Nephron (organoid): ENCODE measurements around the gene PLIN4.

ENCODE experiments used
- H3K27ac Mint-ChIP-seq, 3 experiments: 2 replicates each; pipeline ENCODE4 v1.8.0; 2020; ENCODE audit warnings: mixed read lengths in 3 of 3, mild to moderate bottlenecking in 2 of 3, moderate library complexity in 1 of 3
- H3K27me3 Mint-ChIP-seq: 2 replicates; pipeline ENCODE4 v1.8.0; 2021; ENCODE audit warnings: low read depth, mild to moderate bottlenecking, moderate library complexity, mixed read lengths
- H3K36me3 Mint-ChIP-seq: 2 replicates; pipeline ENCODE4 v1.8.0; 2020; ENCODE audit warnings: low read depth, mixed read lengths
- H3K4me1 Mint-ChIP-seq: 2 replicates; pipeline ENCODE4 v1.8.0; 2020; ENCODE audit warnings: mixed read lengths
- H3K4me3 Mint-ChIP-seq, 3 experiments: 2 replicates each; pipeline ENCODE4 v1.8.0; 2020; ENCODE audit warnings: mild to moderate bottlenecking in 3 of 3, mixed read lengths in 3 of 3, moderate library complexity in 2 of 3
- H3K9me3 Mint-ChIP-seq: 2 replicates; pipeline ENCODE4 v1.8.0; 2020; ENCODE audit warnings: mixed read lengths
- TF ChIP-seq, protein P1 (sequence below), 3 experiments: fragments of 200-600 bp; sonication (generic); IDR thresholded peaks; one replicate each; pipeline ENCODE4 v1.5.0; 2021; ENCODE audit warnings: antibody characterized with exemption in 3 of 3; ENCODE audit not compliant: unreplicated experiment in 3 of 3

PLIN4 gene

GRCh38 chr19:4493929-4494690 is 24.2 kb downstream of the PLIN4 start:
- Mint-ChIP-seq H3K36me3 (peaks cover 24% of the 10 kb centered on the region), H3K4me3 (no peak overlapping the region), H3K27me3 (no peaks in the 10 kb centered on the region), H3K4me1 (no peaks in the 10 kb centered on the region), H3K9me3 (no peaks in the 10 kb centered on the region), H3K27ac (no peak overlapping the region)
- TF ChIP-seq, protein P1, sequence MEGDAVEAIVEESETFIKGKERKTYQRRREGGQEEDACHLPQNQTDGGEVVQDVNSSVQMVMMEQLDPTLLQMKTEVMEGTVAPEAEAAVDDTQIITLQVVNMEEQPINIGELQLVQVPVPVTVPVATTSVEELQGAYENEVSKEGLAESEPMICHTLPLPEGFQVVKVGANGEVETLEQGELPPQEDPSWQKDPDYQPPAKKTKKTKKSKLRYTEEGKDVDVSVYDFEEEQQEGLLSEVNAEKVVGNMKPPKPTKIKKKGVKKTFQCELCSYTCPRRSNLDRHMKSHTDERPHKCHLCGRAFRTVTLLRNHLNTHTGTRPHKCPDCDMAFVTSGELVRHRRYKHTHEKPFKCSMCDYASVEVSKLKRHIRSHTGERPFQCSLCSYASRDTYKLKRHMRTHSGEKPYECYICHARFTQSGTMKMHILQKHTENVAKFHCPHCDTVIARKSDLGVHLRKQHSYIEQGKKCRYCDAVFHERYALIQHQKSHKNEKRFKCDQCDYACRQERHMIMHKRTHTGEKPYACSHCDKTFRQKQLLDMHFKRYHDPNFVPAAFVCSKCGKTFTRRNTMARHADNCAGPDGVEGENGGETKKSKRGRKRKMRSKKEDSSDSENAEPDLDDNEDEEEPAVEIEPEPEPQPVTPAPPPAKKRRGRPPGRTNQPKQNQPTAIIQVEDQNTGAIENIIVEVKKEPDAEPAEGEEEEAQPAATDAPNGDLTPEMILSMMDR (IDR thresholded peaks at IDR 0.05; ENCODE audit: unreplicated experiment in 3 of 3): no peak

DNA sequence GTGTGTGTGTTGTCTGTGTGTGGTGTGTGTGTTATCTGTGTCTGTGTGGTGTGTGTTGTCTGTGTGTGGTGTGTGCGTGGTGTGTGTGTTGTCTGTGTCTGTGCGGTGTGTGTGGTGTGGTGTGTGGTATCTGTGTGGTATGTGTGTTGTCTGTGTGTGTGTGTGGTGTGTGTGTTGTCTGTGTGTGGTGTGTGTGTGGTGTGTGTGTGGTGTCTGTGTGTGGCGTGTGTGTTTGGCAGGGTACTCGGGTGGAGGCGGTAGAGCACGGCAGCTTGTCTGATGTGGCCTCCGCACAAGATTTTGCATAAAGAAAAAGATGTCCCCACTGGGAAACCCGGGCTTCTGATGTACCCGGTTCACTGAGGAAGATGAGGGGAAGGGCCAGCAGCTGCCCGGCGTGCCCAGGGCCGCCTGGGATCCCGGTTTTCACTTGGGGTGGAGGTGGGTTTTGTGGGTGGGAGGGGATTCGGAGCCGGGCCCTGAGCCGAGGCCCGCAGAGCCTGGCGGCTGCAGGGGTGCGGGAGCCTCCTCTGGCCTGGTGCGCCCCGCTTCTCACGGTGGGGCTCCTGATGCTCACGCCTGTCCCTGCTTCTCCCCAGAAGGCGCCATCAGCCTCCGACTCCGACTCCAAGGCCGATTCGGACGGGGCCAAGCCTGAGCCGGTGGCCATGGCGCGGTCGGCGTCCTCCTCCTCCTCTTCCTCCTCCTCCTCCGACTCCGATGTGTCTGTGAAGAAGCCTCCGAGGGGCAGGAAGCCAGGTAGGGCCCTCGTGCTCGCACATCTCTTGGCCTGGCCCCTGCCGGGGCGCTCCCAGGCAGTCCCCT is 25.0 kb downstream of the PLIN4 start:
- Mint-ChIP-seq H3K4me3 (no peak overlapping the region), H3K27ac (no peak overlapping the region), H3K27me3 (no peaks in the 10 kb centered on the region), H3K9me3 (no peaks in the 10 kb centered on the region), H3K36me3 (peaks cover 28% of the 10 kb centered on the region), H3K4me1 (no peaks in the 10 kb centered on the region)
- TF ChIP-seq, protein P1 (IDR thresholded peaks at IDR 0.05; ENCODE audit: unreplicated experiment in 3 of 3): no peak

GRCh38 chr19:4492337-4493103 is 25.8 kb downstream of the PLIN4 start:
- Mint-ChIP-seq H3K4me1 (no peaks in the 10 kb centered on the region), H3K36me3 (peaks cover 30% of the 10 kb centered on the region), H3K9me3 (no peaks in the 10 kb centered on the region), H3K4me3 (no peak overlapping the region), H3K27me3 (peaks cover 1% of the 10 kb centered on the region), H3K27ac (no peak overlapping the region)
- TF ChIP-seq, protein P1 (IDR thresholded peaks at IDR 0.05; ENCODE audit: unreplicated experiment in 3 of 3): no peak

DNA sequence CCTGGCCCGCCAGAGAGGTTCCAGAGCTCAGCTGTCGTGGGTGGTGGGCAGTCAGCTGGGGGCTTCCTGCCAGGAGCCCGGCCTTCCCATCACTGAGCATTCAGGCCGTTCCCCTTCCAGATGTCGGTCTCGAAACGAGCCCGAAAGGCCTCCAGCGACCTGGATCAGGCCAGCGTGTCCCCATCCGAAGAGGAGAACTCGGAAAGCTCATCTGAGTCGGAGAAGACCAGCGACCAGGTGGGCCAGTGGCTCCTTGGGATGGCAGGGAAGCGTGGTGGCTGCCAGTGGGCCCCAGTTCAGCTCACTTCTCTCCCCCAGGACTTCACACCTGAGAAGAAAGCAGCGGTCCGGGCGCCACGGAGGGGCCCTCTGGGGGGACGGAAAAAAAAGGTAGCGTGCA is 26.8 kb downstream of the PLIN4 start:
- peaks cover 40% of the 10 kb centered on the region for H3K36me3 Mint-ChIP-seq
- H3K4me1 Mint-ChIP-seq: no peaks in the 10 kb centered on the region
- H3K27me3 Mint-ChIP-seq: peaks cover 3% of the 10 kb centered on the region
- H3K9me3 Mint-ChIP-seq: no peaks in the 10 kb centered on the region
- TF ChIP-seq, protein P1 (IDR thresholded peaks at IDR 0.05; ENCODE audit: unreplicated experiment in 3 of 3): no peak
- no peak overlapping the region for H3K4me3 Mint-ChIP-seq
- H3K27ac Mint-ChIP-seq: no peak overlapping the region

GRCh38 chr19:4488496-4488895 is 29.8 kb downstream of the PLIN4 start:
- no peak overlapping the region for H3K27ac Mint-ChIP-seq
- TF ChIP-seq, protein P1 (IDR thresholded peaks at IDR 0.05; ENCODE audit: unreplicated experiment in 3 of 3): no peak
- peaks cover 44% of the 10 kb centered on the region for H3K36me3 Mint-ChIP-seq
- no peak overlapping the region for H3K4me3 Mint-ChIP-seq
- no peaks in the 10 kb centered on the region for H3K4me1 Mint-ChIP-seq
- H3K27me3 Mint-ChIP-seq: peaks cover 3% of the 10 kb centered on the region
- no peaks in the 10 kb centered on the region for H3K9me3 Mint-ChIP-seq
